Inflammatory macrophage treated with lipopolysaccharide for 4 hours (primary cell): Measurements from ENCODE around the gene TCERG1L.

Experiments used
- DNase-seq: peaks from one replicate; pipeline ENCODE4 v3.0.0-alpha.2; 2020

The TCERG1L gene

GRCh38 chr10:131269776-131270460, 41.6 kb downstream of the TCERG1L start:
- no peak for DNase-seq

GRCh38 chr10:131267814-131268095, 43.8 kb downstream of the TCERG1L start:
- no peak for DNase-seq

- DNase-seq, result no peak
These were observed 44.3 kb downstream of the TCERG1L start for GRCh38 chr10:131266936-131267813.

- DNase-seq, result no peak
These were observed 47.3 kb downstream of the TCERG1L start for GRCh38 chr10:131264110-131264788.

- DNase-seq, result no peak
These were observed 49.5 kb downstream of the TCERG1L start for GRCh38 chr10:131261890-131262475.

- DNase-seq, result no peak
These were observed 50.9 kb downstream of the TCERG1L start for GRCh38 chr10:131260452-131261211.

GRCh38 chr10:131260031-131260430, 51.5 kb downstream of the TCERG1L start:
- DNase-seq, result no peak

- DNase-seq, result no peak
These were observed 52.0 kb downstream of the TCERG1L start for GRCh38 chr10:131259535-131259934.

- DNase-seq, result no peak
These were observed 53.3 kb downstream of the TCERG1L start for GRCh38 chr10:131258256-131258655.

GRCh38 chr10:131257027-131257426, 54.5 kb downstream of the TCERG1L start:
- no peak for DNase-seq

- no peak for DNase-seq
These were observed 56.7 kb downstream of the TCERG1L start for GRCh38 chr10:131254859-131255252.

GRCh38 chr10:131253931-131254858, 57.3 kb downstream of the TCERG1L start:
- no peak for DNase-seq

- no peak for DNase-seq
These were observed 58.8 kb downstream of the TCERG1L start for GRCh38 chr10:131252567-131253276.

- no peak for DNase-seq
These were observed 60.4 kb downstream of the TCERG1L start for GRCh38 chr10:131251146-131251541.

- no peak for DNase-seq
These were observed 60.9 kb downstream of the TCERG1L start for GRCh38 chr10:131250454-131251145.

- DNase-seq, result no peak
These were observed 61.6 kb downstream of the TCERG1L start for GRCh38 chr10:131249955-131250344.

GRCh38 chr10:131249238-131249954, 62.1 kb downstream of the TCERG1L start:
- no peak for DNase-seq

GRCh38 chr10:131248376-131249165, 63.0 kb downstream of the TCERG1L start:
- DNase-seq, result no peak

- no peak for DNase-seq
These were observed 63.6 kb downstream of the TCERG1L start for GRCh38 chr10:131247873-131248272.
